VCaP (cell line): ENCODE results near the gene CDK4.

Experiments
- H3K27ac ChIP-seq: fragments of 450-650 bp; 2 replicates; pipeline ENCODE4 v1.5.1; 2017
- CTCF ChIP-seq: fragments of 450-650 bp; conservative IDR thresholded peaks from 2 replicates; pipeline ENCODE4 v1.5.1; 2017; ENCODE audit warnings: mild to moderate bottlenecking, moderate library complexity

CDK4 gene

GRCh38 chr12:57783466-57783801 is 31.3 kb upstream of the CDK4 start:
- H3K27ac ChIP-seq: peak overlapping the region; percentile 82
- no peak for TF ChIP-seq CTCF

GRCh38 chr12:57782608-57783465 is 30.7 kb upstream of the CDK4 start, which contains the start of gene TSFM:
Gene TSFM, plus strand, starts transcription at chr12:57782787. Its CDS starts 15 bp downstream, at chr12:57782802.
- peak within 1 kb of the TSS; percentile 82 for H3K27ac ChIP-seq
- peak; percentile 95 for TF ChIP-seq CTCF

- H3K27ac ChIP-seq: peak overlapping the region; percentile 82; the same call in 1 of the 2 replicates
- no peak for TF ChIP-seq CTCF
Measured at GRCh38 chr12:57782243-57782607, 30.1 kb upstream of the CDK4 start.

- peak overlapping the region; percentile 82 for H3K27ac ChIP-seq
Measured at GRCh38 chr12:57781801-57782200, 29.7 kb upstream of the CDK4 start.

GRCh38 chr12:57781244-57781643 is 29.1 kb upstream of the CDK4 start:
- no peak for TF ChIP-seq CTCF
- H3K27ac ChIP-seq: peak overlapping the region; percentile 5; the same call in 1 of the 2 replicates

More at GRCh38 chr12:57781801-57782200, 29.7 kb upstream of the CDK4 start:
- no peak for TF ChIP-seq CTCF

GRCh38 chr12:57780284-57780897 is 28.3 kb upstream of the CDK4 start:
- no peak for TF ChIP-seq CTCF
- H3K27ac ChIP-seq: no peak overlapping the region

- no peak for TF ChIP-seq CTCF
- no peak overlapping the region for H3K27ac ChIP-seq
Measured at GRCh38 chr12:57779736-57780135, 27.6 kb upstream of the CDK4 start.
